ENCODE measurements around the gene FAM117A. TPM values are rescaled to one million over a fixed set of nuclear protein-coding genes. Genes with fewer than 3 reads are reported as not detected.

Gene FAM117A
- total RNA-seq, 1 donor from 2014 or later: 4.7 TPM

DNA sequence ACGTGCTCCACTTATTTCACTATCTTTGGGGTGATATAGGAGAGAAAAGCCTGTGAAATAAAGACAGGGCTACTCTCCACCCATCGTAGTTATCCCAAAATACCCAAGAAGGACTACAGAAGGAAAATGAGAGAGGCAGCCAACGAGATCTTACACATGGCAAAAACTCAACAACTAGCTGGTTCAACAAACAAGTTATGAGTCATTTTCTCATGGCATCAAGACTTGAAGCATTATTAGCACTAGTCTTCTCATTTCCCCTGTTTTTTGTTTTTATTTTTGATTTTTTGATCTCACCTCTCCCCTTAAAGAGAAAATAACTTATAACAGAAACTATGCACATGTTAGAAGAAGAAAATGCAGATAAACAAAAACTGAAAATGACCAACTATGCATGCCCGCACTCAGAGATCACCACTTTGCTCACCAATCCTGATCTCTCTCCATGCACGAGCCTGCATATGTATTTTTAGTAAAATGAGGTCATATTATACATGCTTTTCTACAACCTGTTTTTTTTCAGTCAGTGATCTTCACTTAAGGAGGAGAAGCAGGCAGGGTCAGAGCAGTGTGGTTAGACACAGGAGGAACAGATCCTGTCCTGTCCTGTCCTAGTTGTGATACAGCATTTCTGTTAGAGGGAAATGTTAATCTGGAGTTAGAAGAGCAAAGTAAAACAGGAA, 22.8 kb downstream of the FAM117A start:
- no peak overlapping the region for H3K4me3 ChIP-seq (ENCODE audit: low read depth, low read length)
- DNase-seq (ENCODE audit: low read depth): no peak
- TF ChIP-seq, protein P1, sequence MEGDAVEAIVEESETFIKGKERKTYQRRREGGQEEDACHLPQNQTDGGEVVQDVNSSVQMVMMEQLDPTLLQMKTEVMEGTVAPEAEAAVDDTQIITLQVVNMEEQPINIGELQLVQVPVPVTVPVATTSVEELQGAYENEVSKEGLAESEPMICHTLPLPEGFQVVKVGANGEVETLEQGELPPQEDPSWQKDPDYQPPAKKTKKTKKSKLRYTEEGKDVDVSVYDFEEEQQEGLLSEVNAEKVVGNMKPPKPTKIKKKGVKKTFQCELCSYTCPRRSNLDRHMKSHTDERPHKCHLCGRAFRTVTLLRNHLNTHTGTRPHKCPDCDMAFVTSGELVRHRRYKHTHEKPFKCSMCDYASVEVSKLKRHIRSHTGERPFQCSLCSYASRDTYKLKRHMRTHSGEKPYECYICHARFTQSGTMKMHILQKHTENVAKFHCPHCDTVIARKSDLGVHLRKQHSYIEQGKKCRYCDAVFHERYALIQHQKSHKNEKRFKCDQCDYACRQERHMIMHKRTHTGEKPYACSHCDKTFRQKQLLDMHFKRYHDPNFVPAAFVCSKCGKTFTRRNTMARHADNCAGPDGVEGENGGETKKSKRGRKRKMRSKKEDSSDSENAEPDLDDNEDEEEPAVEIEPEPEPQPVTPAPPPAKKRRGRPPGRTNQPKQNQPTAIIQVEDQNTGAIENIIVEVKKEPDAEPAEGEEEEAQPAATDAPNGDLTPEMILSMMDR (conservative IDR thresholded peaks at IDR 0.05; ENCODE audit: low read depth, low read length): no peak

DNA sequence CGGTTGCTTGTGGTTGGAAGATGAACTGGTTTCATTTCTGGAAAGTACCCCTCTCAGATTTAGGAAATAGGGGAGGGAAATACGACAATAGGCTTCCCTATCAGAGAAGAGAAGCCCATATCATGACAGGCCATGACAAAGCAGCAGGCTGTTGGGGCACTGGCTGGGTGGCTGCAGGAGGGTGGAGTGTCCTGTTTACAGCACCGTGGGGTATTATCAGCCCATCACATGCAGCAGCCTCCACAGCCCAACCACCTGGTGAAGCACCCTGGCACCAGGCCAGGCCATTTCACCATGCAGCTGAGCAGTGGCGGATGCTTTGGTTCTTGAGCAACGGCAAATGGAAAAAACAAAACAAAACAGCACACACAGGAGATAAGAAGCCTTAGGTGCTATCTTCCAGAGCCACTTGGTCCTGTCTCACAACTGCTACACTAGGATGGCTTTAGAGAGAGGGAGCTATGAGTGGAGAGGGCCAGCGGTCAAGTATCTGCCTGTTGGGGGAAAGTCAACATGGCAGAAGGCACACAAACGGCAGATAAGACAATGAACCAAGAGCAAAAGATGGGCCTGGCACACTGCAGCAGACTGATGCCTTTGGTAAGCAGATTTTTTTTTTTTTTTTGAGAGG, 24.2 kb downstream of the FAM117A start:
- TF ChIP-seq, protein P1 (conservative IDR thresholded peaks at IDR 0.05; ENCODE audit: low read depth, low read length): no peak
- no peak for DNase-seq (ENCODE audit: low read depth)
- no peak overlapping the region for H3K4me3 ChIP-seq (ENCODE audit: low read depth, low read length)

DNA sequence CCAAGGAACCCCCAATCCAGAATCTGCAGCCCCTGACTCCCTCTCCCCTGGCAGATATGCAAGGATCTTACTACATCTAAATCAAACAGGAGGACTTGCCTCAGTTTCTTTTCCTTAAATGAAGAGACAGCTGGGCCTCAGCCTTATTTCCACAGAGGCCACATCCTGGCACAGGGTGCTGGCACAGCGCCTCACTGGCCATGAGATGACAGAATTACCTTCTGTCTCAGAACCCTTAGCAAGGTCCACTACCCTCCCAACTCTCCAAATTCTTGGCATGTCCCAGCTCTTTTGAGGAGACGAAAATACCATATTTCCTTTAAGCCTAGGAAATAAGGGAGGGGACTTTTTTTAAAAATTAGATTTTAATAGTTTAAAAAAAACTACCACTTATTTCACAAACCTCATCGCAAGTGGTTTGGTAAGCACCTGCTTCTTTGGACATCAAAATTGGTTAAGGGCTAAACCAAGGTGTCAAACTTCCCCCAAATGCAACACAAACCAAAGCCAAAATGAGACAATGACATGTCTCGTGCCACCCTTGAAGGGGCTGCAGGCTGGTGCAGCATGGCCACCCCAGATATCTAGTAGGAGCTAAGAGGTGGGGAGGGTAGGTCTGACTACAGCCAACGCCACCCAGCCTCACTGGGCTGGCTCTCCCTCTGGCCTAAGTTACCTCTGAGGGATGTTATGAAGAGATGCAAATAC, 25.3 kb downstream of the FAM117A start:
- no peak for DNase-seq (ENCODE audit: low read depth)
- TF ChIP-seq, protein P1 (conservative IDR thresholded peaks at IDR 0.05; ENCODE audit: low read depth, low read length): no peak
- H3K4me3 ChIP-seq (ENCODE audit: low read depth, low read length): no peak overlapping the region

DNA sequence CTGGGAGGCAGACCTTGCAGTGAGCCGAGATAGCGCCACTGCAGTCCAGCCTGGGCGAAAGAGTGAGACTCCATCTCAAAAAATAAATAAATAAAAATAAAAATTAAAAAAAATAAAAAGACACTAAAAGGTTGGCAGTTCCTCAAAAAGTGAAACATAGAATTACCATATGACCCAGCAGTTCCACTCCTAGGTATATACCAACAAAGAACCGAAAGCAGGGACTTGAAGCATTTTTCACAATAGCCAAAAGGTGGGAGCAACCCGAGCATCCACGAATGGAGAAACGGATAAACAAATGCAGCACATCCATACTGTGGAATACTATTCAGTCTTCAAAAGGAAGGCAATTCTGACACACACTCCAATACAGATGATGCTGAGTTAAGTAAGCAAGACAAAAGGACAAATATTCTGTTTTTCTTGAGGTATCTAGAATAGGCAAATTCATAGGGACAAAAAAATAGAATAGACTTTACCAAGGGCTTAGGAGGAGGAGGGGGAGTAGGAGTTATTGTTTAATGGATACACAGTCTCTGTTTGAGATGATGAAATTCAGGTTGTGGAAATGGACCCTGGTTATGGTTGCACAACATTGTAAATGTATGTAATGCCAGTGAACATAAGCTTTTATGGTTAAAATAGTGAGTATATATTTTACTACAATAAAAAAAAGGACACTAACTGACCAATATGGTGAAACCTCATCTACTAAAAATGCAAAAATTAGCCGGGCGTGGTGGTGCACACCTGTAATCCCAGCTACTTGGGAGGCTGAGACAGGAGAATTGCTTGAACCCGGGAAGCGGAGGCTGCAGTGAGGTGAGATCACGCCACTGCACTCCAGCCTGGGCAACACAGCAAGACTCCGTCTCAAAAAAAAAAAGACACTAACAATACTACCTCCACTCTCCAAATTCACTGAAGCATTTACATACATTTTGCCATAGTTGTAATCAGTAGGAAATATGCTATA, 29.1 kb downstream of the FAM117A start:
- no peak for DNase-seq (ENCODE audit: low read depth)
- TF ChIP-seq, protein P1 (conservative IDR thresholded peaks at IDR 0.05; ENCODE audit: low read depth, low read length): no peak
- no peak overlapping the region for H3K4me3 ChIP-seq (ENCODE audit: low read depth, low read length)

DNA sequence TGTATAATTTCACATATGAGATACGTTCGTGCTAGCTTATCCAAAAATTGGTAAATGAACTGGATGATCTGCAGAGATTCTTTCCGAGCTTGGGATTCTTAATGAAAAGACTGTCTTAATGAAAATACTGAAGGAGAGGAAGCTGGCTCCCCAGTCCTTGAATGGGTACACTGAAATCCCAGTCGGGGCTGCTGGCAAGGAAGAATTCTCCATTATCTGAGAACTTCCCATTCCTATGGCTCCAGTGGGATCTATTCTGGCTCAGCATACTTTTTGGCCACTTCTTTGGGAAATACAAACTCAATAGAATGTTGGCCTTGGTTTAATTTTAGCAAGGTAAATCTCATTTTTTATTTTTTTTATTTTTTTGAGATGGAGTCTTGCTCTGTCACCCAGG, 32.5 kb downstream of the FAM117A start:
- DNase-seq (ENCODE audit: low read depth): no peak
- TF ChIP-seq, protein P1 (conservative IDR thresholded peaks at IDR 0.05; ENCODE audit: low read depth, low read length): no peak
- no peak overlapping the region for H3K4me3 ChIP-seq (ENCODE audit: low read depth, low read length)

DNA sequence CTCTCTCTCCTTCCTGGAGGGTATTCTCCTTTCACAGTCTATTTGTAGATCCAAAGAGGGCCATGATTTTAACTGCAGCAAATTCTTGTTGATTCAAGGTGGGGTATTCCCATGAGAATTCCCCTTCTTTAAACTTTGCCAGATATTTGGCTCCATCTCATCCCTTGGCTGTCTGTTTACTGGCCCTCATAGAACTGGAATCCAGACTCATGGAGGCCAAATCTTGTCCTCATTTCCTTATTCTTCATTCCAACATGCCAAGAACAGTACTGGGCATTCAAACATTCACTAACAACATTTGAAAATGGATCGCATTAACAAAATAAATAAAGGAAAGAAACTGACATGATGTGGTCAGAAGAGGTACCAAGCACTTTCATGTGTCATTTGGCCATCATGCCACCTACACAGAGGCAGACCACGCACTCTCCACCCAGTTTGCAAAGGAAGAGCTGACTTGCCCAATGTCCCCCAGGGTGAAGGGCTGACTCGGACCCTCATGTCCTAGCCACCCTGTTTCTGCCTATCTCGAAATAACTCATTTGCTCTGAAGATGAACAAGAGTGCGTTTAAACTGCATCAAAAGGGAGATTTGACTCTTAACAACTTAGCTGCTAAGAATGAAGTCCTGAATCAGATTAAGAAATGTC, 33.0 kb downstream of the FAM117A start:
- no peak overlapping the region for H3K4me3 ChIP-seq (ENCODE audit: low read depth, low read length)
- TF ChIP-seq, protein P1 (conservative IDR thresholded peaks at IDR 0.05; ENCODE audit: low read depth, low read length): no peak
- no peak for DNase-seq (ENCODE audit: low read depth)

Measured in epithelial cell of proximal tubule (primary cell).